HG02852 (cell line): ENCODE results near the gene MYO19.
A peak's percentile ranks its signal among the peaks of the same experiment; 100 is the strongest.
"Not testable (repeated sequence)": the region's sequence is repeated elsewhere in the genome, so short reads cannot be mapped to it uniquely, and the experiment has no call there.

ENCODE experiments used
- ATAC-seq: cut with Tn5 transposase; IDR thresholded peaks from one replicate; pipeline ENCODE4 v1.9.1; 2021; ENCODE audit warnings: mild to moderate bottlenecking, moderate library complexity; ENCODE audit not compliant: unreplicated experiment

The MYO19 gene

DNA sequence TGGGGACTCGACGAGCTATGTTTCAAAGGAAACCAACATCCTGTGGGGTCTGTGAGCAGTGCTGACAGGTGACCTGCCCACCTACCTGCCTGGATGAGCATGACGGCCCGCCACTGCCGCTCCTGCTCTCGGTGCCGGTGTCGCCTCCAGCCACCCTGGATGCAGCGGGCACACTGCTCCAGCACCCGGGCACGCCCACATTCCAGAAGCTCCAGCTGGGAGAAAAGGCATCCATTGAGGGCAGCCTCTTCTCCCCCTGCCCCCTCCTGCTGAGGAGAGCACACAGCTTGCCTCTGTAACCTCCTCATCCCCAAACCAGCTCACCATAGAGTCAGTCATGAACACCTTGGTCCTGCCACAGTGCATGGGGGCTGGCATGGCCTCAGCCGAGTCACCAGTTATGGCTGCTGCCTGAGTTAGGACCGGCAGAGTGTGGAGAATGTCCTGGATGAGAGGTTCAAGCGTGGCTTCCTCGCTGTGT is 33.9 kb downstream of the MYO19 start:
- ATAC-seq, result no peak

DNA sequence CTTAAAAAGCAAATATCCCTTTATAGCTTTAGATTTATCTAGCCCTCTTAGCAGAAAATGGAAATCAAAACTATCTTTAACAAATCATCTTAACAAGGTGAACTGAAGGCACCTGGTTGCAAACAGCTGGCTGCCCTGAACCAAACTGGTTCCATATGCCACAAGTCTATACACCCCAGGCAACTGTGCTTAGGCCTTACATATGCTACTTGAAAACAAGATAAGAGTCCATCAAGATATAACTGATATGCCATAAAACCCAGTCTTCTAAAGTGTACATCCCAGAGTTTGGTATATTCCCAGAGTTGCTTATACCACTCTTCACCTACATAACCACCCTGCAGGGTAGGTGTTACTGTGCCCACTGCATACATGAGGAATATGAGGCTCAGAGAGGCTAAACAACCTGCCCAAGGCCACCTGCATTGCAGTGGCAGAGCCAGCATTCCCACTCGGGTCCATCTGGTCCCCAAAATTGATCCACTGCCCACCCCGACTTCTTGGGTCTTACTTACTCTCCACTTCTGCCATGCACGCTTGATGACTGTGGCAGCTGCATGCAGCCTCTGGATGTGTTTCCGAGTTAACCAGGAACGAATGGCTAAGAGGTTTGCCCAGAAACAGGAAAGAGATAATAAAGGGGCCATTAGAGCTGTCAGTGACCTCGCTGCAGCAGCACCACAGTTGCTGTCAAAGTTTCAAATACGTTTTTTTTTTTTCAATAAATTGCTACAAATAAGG is 35.9 kb downstream of the MYO19 start:
- no peak for ATAC-seq

DNA sequence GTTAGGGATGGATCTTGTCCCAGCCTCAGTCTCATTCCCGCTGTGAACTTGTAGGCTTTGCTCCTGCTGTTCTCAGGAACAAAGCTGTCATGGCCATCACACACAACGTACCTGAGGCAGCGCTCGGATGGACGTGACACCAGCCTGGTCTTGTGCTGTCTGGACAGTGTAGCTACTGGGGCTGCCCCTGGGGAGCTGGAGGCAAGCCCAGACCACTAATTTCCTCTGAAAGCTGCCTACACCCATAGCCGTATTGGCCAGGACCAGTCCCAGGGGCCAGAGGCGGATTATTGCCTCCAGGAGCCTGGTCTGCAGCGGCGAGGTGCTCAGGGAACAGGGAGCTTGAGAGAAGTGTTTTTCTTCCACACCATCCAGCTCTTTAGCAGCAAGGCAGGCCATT is 36.5 kb downstream of the MYO19 start:
- no peak for ATAC-seq

DNA sequence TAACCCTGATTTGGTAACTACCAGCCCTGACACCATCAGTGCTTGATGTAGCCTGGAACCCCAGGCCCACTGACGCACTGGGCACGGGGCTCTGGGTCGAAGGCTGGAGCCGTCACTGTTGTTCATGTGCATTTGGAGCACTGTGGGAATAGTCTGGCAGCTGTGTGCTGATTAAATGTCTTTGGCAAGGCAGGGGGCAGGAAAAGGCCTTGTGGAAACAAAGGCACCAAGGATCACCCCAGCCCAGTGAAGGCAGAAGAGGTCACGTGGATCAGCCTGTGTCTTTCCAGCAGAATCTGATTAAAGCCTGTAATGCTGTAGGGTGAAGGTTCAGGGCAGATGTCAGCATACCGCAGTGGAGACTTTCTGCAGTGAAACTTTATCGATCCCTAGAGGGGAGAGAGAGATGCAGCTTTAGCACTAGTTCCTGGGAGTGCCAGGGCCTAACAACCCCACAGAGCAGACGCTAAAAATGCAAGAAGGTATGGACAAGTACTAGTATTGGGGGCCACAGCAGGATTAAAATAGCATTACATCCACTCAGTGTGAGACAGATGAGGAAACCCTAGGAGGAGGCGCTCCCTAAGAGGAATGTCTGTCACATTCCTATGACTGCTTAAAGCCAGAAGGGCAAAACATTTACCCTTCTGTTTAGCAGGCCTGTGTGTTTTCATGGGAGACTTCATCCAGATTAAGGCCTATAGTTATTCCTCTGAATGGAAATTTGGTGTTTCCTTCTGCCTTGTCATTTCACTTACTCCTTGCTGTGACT is 38.5 kb downstream of the MYO19 start:
- no peak for ATAC-seq

DNA sequence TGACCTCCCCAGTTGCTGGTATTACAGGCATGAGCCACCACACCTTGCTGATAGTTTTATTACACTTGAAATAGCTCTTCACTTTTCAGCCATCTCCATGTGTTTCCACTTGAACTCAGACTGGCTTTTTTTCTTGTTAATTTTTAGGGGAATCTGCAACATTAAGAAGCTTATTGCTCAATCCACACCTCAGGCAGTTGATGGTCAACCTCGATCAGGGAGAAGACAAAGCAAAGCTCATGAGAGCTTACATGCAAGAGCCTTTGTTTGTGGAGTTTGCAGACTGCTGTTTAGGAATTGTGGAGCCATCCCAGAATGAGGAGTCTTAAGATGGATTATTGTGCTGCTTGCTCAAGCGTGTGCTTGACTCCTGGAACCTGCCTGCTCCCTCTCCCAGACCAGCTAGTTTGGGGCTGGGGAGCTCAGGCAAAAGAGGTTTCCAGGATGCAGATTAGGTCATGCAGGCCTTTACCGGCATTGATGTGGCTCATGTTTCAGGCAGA is 39.5 kb downstream of the MYO19 start:
- ATAC-seq, result no peak

GRCh38 chr17:36494674-36495073 is 40.0 kb downstream of the MYO19 start:
- no peak for ATAC-seq

DNA sequence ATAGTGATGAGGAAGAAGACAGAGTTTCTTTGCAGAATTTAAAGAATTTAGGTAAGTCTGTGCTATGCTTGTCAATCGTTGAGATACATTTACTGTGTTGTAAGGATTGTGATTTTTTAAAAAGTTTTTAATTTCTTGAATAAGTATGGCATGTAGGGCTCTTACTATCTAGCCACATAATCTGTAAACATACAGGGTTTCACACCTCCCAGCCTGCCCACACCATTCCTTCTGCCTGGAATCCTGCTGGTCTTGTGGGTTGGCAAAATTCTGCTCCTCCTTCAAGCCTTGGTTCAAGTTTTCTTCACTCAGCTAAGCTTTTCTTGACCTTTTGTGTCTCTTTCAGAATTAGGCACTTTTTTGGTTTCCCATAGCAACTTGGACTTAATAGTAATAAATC is 40.7 kb downstream of the MYO19 start:
- no peak for ATAC-seq

DNA sequence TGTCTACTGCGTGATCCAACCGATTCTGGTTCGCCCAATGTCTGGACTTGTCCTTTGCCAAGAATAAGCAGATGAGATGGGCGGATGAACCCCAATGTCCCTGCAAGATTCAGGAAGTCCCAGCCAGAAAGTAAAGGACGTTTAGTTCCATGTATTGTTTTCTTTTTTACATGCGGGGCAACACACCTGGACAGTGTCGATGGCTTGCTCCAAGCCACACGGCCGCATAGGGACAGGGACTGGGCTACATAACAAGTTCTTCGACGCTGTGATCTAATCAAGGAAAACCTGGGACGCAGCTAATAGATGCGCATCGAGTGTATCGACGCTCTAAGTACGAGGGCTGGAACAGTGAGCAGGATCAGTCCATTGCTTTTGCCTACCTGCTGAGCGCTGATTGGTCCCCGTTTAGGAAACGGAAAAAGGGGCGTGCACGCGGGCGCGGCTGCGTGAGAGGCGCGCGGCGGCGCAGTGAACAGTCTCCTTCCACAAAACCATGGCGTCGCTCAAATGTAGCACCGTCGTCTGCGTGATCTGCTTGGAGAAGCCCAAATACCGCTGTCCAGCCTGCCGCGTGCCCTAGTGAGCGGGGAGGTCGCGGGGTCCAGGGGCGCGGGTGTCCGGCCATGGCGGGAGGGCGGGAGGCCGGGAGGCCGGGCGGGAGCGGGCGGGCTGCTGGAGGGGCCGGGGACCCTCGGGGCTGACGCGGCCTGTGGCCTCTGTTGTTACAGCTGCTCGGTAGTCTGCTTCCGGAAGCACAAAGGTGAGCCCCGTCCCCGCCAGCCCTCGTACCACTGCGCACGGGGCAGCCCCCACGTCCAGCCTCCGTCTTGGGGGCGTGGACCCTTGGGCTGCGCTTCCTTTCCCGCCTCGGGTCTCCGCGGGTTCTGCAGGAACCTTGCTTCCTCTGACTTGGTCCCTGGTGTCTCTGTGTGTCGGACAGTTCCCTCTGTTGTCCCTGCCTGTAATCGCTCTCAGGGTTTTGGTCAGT is 48.2 kb downstream of the MYO19 start, which contains the start of gene ZNHIT3:
Gene ZNHIT3 (plus strand): TSS at position 478 of the 991 bp plus-strand sequence. CDS start 19 bp downstream, at position 497.
- peak; percentile 90 for ATAC-seq

- no peak for ATAC-seq
Observed at GRCh38 chr17:36485805-36486203, 48.9 kb downstream of the MYO19 start.

GRCh38 chr17:36485027-36485426 is 49.6 kb downstream of the MYO19 start:
- ATAC-seq, result no peak

DNA sequence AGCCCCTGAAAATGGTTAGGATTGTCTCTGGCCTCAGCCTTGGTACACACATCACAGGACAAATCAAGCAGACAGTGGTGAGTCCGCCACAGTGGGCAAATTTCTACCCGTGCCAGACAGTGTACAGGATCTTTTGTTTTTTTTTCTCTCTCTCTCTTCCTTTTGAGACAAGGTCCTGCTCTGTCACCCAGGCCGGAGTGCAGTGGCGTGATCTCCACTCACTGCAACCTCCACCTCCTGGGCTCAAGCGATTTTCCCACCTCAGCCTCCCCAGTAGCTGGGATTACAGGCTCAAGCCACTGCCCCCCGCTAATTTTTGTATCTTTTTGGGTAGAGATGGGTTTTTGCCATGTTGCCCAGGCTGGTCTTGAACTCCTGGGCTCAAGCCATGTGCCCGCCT is 50.6 kb downstream of the MYO19 start:
- ATAC-seq, result not testable (repeated sequence)

- ATAC-seq, result no peak
Observed at GRCh38 chr17:36482611-36483504, 51.8 kb downstream of the MYO19 start.

DNA sequence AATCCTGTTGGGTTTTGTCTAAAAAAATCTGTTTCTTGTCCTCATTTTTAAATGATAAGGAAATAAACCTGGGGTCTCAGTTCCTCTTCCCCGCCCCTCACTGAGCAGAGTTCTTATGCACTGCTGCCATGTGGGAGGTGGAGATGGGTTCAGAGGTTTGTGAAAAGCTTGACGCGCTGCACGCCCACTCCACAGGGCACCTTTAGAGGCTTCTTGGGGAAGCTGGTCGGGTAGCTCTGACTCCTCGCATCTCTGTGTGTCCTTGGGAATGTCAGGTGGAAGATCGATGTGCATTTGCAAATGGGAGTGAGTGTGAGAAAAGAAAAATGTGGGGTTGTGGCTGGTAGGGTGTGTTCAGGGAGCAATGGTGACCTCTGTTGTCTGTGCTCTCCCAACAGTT is 52.8 kb downstream of the MYO19 start:
- no peak for ATAC-seq

DNA sequence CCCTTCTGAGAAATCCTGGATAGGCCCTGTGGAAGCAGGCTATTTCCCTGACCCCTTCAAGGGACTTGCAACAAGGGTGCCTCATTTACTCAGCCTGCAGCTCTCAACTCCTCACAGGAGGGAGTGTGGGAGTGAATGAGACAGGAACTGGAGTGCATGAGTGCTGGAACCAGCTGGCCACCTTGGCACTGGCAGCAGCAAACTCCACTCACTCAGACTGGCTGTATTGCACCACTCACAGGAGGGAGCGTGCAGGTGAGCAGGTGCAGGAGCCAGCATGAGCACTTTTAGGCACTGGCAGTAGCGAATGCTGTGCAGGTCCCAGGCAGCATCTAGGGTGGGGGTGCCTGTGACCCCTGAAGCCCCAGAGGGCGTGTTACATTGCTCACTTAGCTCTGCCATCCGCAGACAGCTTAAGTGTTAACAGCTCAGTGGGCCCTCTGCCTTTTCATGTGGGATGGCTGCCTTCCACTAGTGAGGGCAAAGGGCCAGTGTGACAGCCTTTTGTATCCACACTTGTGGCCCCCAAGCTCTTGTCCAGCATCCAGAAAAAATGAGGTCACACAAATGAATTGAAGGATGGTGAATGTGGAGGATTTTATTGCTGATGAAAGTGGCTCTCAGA is 59.2 kb downstream of the MYO19 start:
- ATAC-seq, result no peak

GRCh38 chr17:36474571-36474970 is 60.1 kb downstream of the MYO19 start:
- ATAC-seq, result no peak

- ATAC-seq, result no peak
Observed at GRCh38 chr17:36470499-36470898, 64.2 kb downstream of the MYO19 start.

DNA sequence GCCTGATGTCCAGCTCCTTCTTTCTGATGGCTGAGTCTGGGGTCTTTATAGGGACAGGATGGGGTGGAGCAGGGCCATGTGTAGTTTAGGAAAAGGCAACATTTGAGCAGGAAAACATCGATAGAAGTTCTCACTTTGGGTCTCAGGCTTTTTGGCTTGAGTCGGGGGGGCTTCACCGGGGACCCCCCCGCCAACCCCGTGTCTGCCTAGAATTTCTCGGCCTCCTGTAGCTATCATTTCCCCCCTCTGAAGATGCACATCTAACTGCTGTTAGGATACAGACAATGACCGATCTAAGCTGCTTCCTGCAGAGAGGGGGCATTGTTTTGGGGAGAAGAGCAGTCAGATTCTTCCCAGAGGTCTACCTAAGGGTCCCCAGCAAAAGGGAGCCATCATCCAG is 64.9 kb downstream of the MYO19 start:
- no peak for ATAC-seq

DNA sequence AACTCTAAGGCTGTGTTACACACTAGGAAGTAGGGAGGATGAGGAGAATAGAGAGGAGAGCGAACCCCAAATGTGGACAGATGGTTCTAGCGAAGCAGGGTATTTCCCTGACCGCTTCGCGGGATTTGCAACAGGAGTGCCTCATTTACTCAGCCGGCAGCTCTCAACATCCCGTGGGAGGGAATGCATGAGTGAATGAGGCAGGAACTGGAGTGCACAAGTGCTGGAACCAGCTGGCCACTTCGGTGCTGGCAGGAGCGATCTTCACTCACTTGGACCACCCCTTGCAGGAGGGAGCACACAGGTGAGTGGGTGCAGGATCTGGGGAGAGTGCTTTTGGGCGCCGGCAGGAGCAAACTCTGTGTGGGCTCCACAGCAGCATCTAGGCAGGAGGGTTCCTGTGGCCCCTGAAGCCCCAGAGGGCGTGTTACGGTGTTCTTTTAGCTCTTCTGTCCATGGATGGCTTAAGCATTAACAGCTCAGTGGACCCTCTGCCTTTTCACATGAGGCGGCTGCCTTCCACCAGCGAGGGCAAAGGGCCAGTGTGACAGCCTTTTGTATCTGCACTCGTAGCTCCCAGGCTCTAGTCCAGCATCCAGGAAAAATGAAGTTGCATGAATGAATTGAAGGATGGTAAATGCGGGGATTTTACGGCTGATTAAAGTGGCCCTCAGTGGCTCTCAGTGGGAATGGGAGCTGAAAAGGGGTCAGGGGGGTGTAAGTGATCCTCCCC is 65.6 kb downstream of the MYO19 start:
- no peak for ATAC-seq

- no peak for ATAC-seq
Observed at GRCh38 chr17:36464765-36465088, 69.9 kb downstream of the MYO19 start.
